Endothelial cell of umbilical vein (primary cell): ENCODE data around the gene MANBA.

Experiments
- EZH2 ChIP-seq: IDR thresholded peaks from 2 replicates; pipeline ENCODE4 v1.6.1; 2012; ENCODE audit warnings: borderline replicate concordance, low read depth, mild to moderate bottlenecking, moderate library complexity, low read length, inconsistent platforms; ENCODE audit not compliant: severe bottlenecking
- JUN ChIP-seq: IDR thresholded peaks from 2 replicates; pipeline ENCODE4 v1.6.1; 2011; ENCODE audit warnings: borderline replicate concordance, low read depth; ENCODE audit not compliant: insufficient read length, insufficient read depth
- MYC ChIP-seq: IDR thresholded peaks from one replicate; pipeline ENCODE4 v1.6.1; 2011; ENCODE audit warnings: mild to moderate bottlenecking, low read depth, low read length
- POLR2A ChIP-seq: IDR thresholded peaks from 2 replicates; pipeline ENCODE4 v1.6.1; 2012; ENCODE audit warnings: low read depth, mild to moderate bottlenecking, control low read depth, low read length
- POLR2AphosphoS5 ChIP-seq: IDR thresholded peaks from 2 replicates; pipeline ENCODE4 v1.6.1; 2012; ENCODE audit warnings: low read depth, mild to moderate bottlenecking, control low read depth, low read length, moderate library complexity; ENCODE audit not compliant: insufficient read depth
- TF ChIP-seq, protein P1 (sequence below), 2 donors: IDR thresholded peaks; 1 replicate in 1 of 2; 2 replicates in 1 of 2; pipeline ENCODE4 v1.5.1; 2011; ENCODE audit warnings: low read length in 2 of 2, mild to moderate bottlenecking in 2 of 2, moderate library complexity in 2 of 2, control low read depth in 1 of 2, inconsistent platforms in 1 of 2, low read depth in 1 of 2; ENCODE audit not compliant: insufficient read depth in 1 of 2; ENCODE audit errors: extremely low read depth in 1 of 2
- TF ChIP-seq, protein P2 (sequence below): IDR thresholded peaks from 2 replicates; pipeline ENCODE4 v1.6.1; 2011; ENCODE audit not compliant: insufficient read depth, insufficient read length

DNA sequence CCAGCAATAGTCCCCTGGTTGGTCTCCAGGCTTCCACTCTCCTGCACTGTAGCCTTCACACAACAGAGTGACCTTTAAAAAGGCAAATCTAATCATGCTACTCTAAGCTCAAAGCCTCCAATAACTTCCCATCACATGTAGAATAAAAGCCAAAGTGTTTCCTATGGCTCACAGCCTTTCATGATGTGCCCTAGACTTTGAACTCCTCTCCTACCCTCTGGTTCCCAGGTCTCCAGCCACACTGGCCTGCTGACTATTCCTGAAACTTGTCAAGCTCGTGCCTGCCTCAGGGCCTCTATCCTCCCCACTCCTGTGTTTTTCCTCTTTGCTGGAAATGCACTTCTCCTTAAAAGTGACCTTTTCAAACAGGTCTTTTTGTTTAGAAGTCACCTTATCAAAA lies 3.1 kb downstream of the MANBA start:
- TF ChIP-seq POLR2AphosphoS5 (no peak), JUN (no peak), POLR2A (no peak), MYC (no peak), EZH2 (no peak)
- TF ChIP-seq, protein P1, sequence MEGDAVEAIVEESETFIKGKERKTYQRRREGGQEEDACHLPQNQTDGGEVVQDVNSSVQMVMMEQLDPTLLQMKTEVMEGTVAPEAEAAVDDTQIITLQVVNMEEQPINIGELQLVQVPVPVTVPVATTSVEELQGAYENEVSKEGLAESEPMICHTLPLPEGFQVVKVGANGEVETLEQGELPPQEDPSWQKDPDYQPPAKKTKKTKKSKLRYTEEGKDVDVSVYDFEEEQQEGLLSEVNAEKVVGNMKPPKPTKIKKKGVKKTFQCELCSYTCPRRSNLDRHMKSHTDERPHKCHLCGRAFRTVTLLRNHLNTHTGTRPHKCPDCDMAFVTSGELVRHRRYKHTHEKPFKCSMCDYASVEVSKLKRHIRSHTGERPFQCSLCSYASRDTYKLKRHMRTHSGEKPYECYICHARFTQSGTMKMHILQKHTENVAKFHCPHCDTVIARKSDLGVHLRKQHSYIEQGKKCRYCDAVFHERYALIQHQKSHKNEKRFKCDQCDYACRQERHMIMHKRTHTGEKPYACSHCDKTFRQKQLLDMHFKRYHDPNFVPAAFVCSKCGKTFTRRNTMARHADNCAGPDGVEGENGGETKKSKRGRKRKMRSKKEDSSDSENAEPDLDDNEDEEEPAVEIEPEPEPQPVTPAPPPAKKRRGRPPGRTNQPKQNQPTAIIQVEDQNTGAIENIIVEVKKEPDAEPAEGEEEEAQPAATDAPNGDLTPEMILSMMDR (IDR thresholded peaks at IDR 0.05; ENCODE audit: extremely low read depth in 1 of 2, insufficient read depth in 1 of 2, low read depth in 1 of 2, low read length in 2 of 2), result no peak
- TF ChIP-seq, protein P2, sequence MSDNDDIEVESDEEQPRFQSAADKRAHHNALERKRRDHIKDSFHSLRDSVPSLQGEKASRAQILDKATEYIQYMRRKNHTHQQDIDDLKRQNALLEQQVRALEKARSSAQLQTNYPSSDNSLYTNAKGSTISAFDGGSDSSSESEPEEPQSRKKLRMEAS, result no peak
